MCF 10A (cell line): ENCODE results near the gene PTH1R. TPM values are rescaled to one million over a fixed set of nuclear protein-coding genes. Genes with fewer than 3 reads are reported as not detected.

Source experiments
- BruUV-seq: library from RNA; stranded (reverse); fragments of 400-500 nt; replicated peaks from 2 replicates; lab custom pipeline; 2021; lab: Mats Ljungman, UMichigan
- CTCF ChIA-PET: fragments of 300-600 bp; sonication (Branson Sonifier 250); formaldehyde crosslinking; extraction: SDS; loops from one replicate; lab custom pipeline; 2021; ENCODE audit warnings: antibody characterized with exemption, inconsistent platforms; lab: Yijun Ruan, JAX
- POLR2A ChIA-PET: fragments of 300-600, 350-650 bp; sonication (Branson Sonifier 250); formaldehyde crosslinking; extraction: SDS; loops from one replicate; lab custom pipeline; 2020; ENCODE audit warnings: antibody characterized with exemption, inconsistent platforms; lab: Yijun Ruan, JAX
- DNase-seq: peaks from one replicate; pipeline ENCODE4 v3.0.0-alpha.2; 2018; ENCODE audit not compliant: unreplicated experiment
- H3K27ac Mint-ChIP-seq: one replicate; pipeline ENCODE4 v1.8.0; 2022; ENCODE audit warnings: mild to moderate bottlenecking, low read depth, mixed read lengths; ENCODE audit not compliant: unreplicated experiment
- H3K27me3 Mint-ChIP-seq: one replicate; pipeline ENCODE4 v1.8.0; 2022; ENCODE audit warnings: mixed read lengths; ENCODE audit not compliant: insufficient read depth, unreplicated experiment
- H3K36me3 Mint-ChIP-seq: one replicate; pipeline ENCODE4 v1.8.0; 2022; ENCODE audit warnings: mild to moderate bottlenecking, moderate library complexity, mixed read lengths; ENCODE audit not compliant: insufficient read depth, unreplicated experiment
- H3K4me1 Mint-ChIP-seq: one replicate; pipeline ENCODE4 v1.8.0; 2022; ENCODE audit warnings: mixed read lengths; ENCODE audit not compliant: insufficient read depth, unreplicated experiment
- H3K4me3 Mint-ChIP-seq: one replicate; pipeline ENCODE4 v1.8.0; 2022; ENCODE audit warnings: mild to moderate bottlenecking, moderate library complexity, mixed read lengths; ENCODE audit not compliant: unreplicated experiment
- H3K9me3 Mint-ChIP-seq: one replicate; pipeline ENCODE4 v1.8.0; 2022; ENCODE audit warnings: mixed read lengths; ENCODE audit not compliant: unreplicated experiment
- intact Hi-C: fragments of 100-400 bp; cut with micrococcal nuclease; formaldehyde crosslinking; loops from 2 replicates; pipeline ENCODE4 v1.14.1; 2022
- total RNA-seq: library from RNA; stranded (reverse); gene quantifications from 2 replicates; pipeline ENCODE4 v1.2.3, GENCODE V29; 2022
- TF ChIP-seq, protein P1 (sequence below): fragments of 200-600 bp; IDR thresholded peaks from one replicate; pipeline ENCODE4 v1.8.0; 2022; ENCODE audit warnings: antibody characterized with exemption, mild to moderate bottlenecking; ENCODE audit not compliant: unreplicated experiment

The PTH1R gene
- total RNA-seq, 1 experiment from 2014 or later: not detected

DNA sequence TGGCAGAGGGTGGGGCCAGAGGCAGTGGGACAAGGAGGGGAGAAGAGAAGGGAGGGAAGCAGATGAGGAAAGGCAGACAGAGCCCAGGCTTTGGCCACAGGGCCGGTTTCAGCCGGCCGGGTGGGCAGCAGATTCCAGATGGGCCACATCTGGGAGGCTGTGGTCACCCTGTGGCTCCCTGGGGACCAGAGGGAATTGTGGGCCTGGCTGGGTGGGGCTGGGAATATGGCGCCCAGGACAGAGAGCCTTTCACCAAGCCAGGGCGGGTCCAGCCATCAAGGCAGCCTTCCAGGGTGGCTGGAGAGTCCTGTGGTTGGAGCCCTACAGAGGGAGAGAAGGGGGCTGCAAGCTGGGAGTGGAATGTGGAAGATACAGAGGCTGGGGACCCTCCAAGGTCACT is 18.9 kb downstream of the PTH1R start:
- H3K36me3 Mint-ChIP-seq: no peaks in the 10 kb centered on the region
- no peak overlapping the region for H3K27ac Mint-ChIP-seq
- no peaks in the 10 kb centered on the region for H3K9me3 Mint-ChIP-seq

DNA sequence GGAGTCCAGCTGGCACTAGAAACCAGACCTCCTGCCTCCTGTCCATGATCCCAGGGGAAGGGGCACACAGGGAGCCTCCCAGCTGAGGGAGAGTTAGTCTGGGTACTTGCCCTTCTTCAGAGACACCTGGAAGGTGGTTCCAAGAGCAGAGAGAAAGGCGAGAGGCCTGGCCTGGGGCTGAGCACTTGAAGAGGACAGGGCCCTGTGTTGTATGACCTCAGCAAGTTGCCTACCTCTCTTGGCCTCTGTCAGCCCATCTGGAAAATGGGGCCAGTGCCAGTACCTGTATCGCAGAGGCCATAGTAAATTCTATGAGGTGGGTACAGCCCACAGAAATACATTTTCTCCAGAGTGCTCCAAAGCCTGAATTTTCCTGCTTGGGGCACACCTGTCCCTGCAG is 19.5 kb downstream of the PTH1R start:
- no peak for DNase-seq
- TF ChIP-seq, protein P1, sequence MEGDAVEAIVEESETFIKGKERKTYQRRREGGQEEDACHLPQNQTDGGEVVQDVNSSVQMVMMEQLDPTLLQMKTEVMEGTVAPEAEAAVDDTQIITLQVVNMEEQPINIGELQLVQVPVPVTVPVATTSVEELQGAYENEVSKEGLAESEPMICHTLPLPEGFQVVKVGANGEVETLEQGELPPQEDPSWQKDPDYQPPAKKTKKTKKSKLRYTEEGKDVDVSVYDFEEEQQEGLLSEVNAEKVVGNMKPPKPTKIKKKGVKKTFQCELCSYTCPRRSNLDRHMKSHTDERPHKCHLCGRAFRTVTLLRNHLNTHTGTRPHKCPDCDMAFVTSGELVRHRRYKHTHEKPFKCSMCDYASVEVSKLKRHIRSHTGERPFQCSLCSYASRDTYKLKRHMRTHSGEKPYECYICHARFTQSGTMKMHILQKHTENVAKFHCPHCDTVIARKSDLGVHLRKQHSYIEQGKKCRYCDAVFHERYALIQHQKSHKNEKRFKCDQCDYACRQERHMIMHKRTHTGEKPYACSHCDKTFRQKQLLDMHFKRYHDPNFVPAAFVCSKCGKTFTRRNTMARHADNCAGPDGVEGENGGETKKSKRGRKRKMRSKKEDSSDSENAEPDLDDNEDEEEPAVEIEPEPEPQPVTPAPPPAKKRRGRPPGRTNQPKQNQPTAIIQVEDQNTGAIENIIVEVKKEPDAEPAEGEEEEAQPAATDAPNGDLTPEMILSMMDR: no peak
- Mint-ChIP-seq H3K4me3 (no peak overlapping the region), H3K36me3 (no peaks in the 10 kb centered on the region), H3K4me1 (no peaks in the 10 kb centered on the region), H3K9me3 (no peaks in the 10 kb centered on the region), H3K27ac (no peak overlapping the region), H3K27me3 (peaks cover 2% of the 10 kb centered on the region)
- ChIA-PET CTCF (interaction anchor here (0.7 to 1.3 kb wide), 3 partner anchors 30 to 150 kb away, joined by 3 read pairs; no protein-coding TSS in a partner anchor), POLR2A (no interaction called here)
- BruUV-seq: no TSS peak
- intact Hi-C loops: loop anchor here (5.0 kb wide), 1 partner anchor 50 kb away; no protein-coding TSS in a partner anchor

More for the DNA sequence above, 18.9 kb downstream of the PTH1R start:
- intact Hi-C loops: loop anchor here (5.0 kb wide), 1 partner anchor 49 kb away; no protein-coding TSS in a partner anchor
- CTCF ChIA-PET: interaction anchor here (0.6 to 2.4 kb wide), 8 partner anchors 13 to 335 kb away, joined by 3 to 19 read pairs (median 4); no protein-coding TSS in a partner anchor
- Mint-ChIP-seq H3K27me3 (peaks cover 8% of the 10 kb centered on the region), H3K4me1 (no peaks in the 10 kb centered on the region), H3K4me3 (no peak overlapping the region)
- BruUV-seq: no TSS peak
- POLR2A ChIA-PET: no interaction called here
- TF ChIP-seq, protein P1: no peak
- no peak for DNase-seq

DNA sequence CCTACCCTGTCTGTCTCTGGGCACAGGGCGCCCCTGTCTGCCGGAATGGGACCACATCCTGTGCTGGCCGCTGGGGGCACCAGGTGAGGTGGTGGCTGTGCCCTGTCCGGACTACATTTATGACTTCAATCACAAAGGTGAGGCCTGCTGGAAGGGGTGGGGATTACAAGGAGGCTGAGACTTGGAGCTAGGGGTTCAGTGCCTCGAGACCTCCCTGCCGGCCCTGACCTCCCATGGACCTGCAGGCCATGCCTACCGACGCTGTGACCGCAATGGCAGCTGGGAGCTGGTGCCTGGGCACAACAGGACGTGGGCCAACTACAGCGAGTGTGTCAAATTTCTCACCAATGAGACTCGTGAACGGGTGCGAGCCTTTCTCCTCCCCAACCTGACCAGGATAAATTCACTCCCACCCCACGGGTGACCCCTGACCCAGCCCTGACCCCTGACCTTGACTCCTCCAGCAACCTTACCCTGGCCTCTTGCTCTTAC is 20.4 kb downstream of the PTH1R start:
- no peaks in the 10 kb centered on the region for H3K9me3 Mint-ChIP-seq
- no peaks in the 10 kb centered on the region for H3K36me3 Mint-ChIP-seq
- no peak overlapping the region for H3K27ac Mint-ChIP-seq
- TF ChIP-seq, protein P1: no peak
- intact Hi-C loops: loop anchor here (5.0 kb wide), 1 partner anchor 51 kb away; no protein-coding TSS in a partner anchor
- ChIA-PET POLR2A (no interaction called here), CTCF (interaction anchor here (0.5 to 1.3 kb wide), 4 partner anchors 31 to 254 kb away, joined by 3 to 4 read pairs (median 3); no protein-coding TSS in a partner anchor)
- no peaks in the 10 kb centered on the region for H3K4me1 Mint-ChIP-seq
- H3K4me3 Mint-ChIP-seq: no peak overlapping the region
- BruUV-seq: no TSS peak
- H3K27me3 Mint-ChIP-seq: no peaks in the 10 kb centered on the region
- no peak for DNase-seq

DNA sequence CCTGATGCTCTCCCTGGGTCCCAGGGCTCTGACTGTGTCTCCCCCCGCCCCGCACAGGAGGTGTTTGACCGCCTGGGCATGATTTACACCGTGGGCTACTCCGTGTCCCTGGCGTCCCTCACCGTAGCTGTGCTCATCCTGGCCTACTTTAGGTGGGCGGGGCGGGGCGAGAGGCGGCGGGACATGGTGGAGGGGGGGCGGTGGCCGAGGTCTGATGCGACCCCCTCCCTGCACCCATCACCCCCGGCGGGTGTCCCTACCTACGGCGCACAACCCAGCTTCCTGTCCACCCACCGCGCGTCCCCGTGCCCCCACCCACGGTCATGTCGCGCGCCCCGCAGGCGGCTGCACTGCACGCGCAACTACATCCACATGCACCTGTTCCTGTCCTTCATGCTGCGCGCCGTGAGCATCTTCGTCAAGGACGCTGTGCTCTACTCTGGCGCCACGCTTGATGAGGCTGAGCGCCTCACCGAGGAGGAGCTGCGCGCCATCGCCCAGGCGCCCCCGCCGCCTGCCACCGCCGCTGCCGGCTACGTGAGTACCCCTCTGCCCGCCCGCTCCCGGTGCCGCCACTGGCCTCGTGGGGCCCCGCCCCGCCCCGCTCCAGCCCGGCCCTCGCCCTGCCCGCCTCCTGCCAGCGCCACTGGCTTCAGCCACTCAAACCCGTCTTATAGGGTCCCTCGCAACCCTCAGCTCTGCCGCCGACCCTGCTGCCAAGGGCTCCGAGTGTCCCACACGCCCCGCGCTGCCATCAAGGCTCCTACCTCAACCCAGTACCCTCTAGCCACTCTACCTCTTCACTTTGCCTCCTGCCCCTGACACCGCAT is 21.0 kb downstream of the PTH1R start:
- Mint-ChIP-seq H3K4me1 (no peaks in the 10 kb centered on the region), H3K36me3 (no peaks in the 10 kb centered on the region), H3K4me3 (no peak overlapping the region), H3K27me3 (no peaks in the 10 kb centered on the region), H3K27ac (no peak overlapping the region), H3K9me3 (no peaks in the 10 kb centered on the region)
- no TSS peak for BruUV-seq
- TF ChIP-seq, protein P1: no peak
- no peak for DNase-seq
- ChIA-PET POLR2A (no interaction called here), CTCF (interaction anchor here (0.5 to 3.2 kb wide), 3 partner anchors 11 to 254 kb away, joined by 3 to 19 read pairs (median 4); no protein-coding TSS in a partner anchor)
- intact Hi-C loops: loop anchor here (5.0 kb wide), 1 partner anchor 51 kb away; no protein-coding TSS in a partner anchor
